Measurements from ENCODE around the gene PARVA. TPM values are rescaled to one million over a fixed set of nuclear protein-coding genes. Genes with fewer than 3 reads are reported as not detected.

The PARVA gene
- total and polyA plus RNA-seq, 8 donors = 70.2 to 108 (median 94.2) TPM

DNA sequence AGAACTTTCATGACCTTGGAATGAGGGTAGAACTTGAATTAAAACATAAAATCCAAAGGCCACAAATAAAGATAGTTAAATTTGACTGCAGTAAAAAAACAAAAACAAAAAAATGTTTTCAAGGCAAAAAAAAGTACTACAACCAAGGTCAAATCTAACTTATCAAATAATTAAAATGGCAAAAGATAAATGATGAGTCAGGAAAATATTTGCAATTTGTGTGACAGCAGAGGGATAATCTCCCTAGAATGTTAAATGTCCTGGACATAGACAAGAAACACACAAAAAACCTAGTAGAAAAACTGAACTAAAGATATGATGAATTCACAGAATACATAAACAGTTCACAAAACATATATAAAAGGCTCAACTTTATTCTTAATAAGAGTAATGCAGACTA is 186.6 kb downstream of the PARVA start:
- Histone ChIP-seq H3K36me3 (no peaks in the 10 kb centered on the region), H3K4me3 (no peak overlapping the region), H3K27me3 (no peaks in the 10 kb centered on the region), H3K27ac (no peak overlapping the region), H3K9me3 (no peaks in the 10 kb centered on the region), H3K4me1 (no peaks in the 10 kb centered on the region)
- ATAC-seq (no peak), DNase-seq (no peak)
- TF ChIP-seq CTCF (IDR thresholded peaks at IDR 0.05) = no peak
- intact Hi-C loops (cut with DNase I) = no loop called here

- ATAC-seq = no peak
Observed at GRCh38 chr11:12565406-12565805, 188.0 kb downstream of the PARVA start.

DNA sequence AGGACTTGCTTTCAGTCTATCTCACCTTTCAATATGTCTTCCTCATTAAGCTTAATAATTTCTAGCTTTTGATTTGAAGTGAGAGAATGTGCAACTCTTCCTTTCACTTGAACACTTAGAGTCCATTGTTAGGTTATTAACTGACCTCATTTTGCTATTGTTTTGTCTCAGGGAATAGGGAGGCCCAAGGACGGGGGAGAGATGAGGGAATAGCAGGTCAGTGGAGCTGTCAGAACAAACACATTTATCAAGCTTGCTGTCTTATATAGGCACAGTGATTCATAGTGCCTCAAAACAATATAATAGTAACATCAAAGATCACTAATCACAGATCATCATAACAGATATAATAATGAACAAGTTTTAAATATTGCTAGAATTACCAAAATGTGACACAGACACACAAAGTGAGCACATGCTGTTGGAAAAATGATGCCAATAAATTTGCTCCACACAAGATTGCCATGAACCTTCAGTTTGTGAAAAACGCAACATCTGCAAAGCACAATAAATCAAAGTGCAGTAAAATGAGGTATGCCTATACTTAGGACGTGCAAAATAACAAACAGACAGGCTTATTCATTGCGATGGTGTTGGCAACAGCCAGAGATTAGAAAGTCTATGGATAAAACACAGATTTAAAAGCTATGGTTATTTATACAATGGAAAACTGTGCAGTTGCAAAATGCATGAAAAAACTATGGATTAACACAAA is 190.5 kb downstream of the PARVA start:
- Histone ChIP-seq H3K27me3 (no peaks in the 10 kb centered on the region), H3K4me1 (no peaks in the 10 kb centered on the region), H3K4me3 (no peak overlapping the region), H3K36me3 (no peaks in the 10 kb centered on the region), H3K9me3 (no peaks in the 10 kb centered on the region), H3K27ac (no peak overlapping the region)
- intact Hi-C loops (cut with DNase I) = no loop called here
- no peak for ATAC-seq
- DNase-seq = no peak
- no peak for TF ChIP-seq CTCF (IDR thresholded peaks at IDR 0.05)

More at GRCh38 chr11:12565406-12565805, 188.0 kb downstream of the PARVA start:
- H3K27me3 ChIP-seq = no peaks in the 10 kb centered on the region
- H3K9me3 ChIP-seq = no peaks in the 10 kb centered on the region
- no peak overlapping the region for H3K4me3 ChIP-seq
- no peaks in the 10 kb centered on the region for H3K4me1 ChIP-seq
- no peak for TF ChIP-seq CTCF (IDR thresholded peaks at IDR 0.05)
- intact Hi-C loops (cut with DNase I) = no loop called here
- no peak overlapping the region for H3K27ac ChIP-seq
- H3K36me3 ChIP-seq = no peaks in the 10 kb centered on the region
- no peak for DNase-seq

- no peaks in the 10 kb centered on the region for H3K27me3 ChIP-seq
- H3K4me1 ChIP-seq = no peaks in the 10 kb centered on the region
- no peak for DNase-seq
- H3K27ac ChIP-seq = no peak overlapping the region
- no peaks in the 10 kb centered on the region for H3K36me3 ChIP-seq
- H3K9me3 ChIP-seq = no peaks in the 10 kb centered on the region
- intact Hi-C loops (cut with DNase I) = no loop called here
- ATAC-seq = peak; percentile 22
- TF ChIP-seq CTCF (IDR thresholded peaks at IDR 0.05) = no peak
- no peak overlapping the region for H3K4me3 ChIP-seq
Observed at GRCh38 chr11:12569499-12570425, 192.4 kb downstream of the PARVA start.
